Liver (tissue), 9 donors: ENCODE data around the gene ASS1. TPM values are rescaled to one million over a fixed set of nuclear protein-coding genes. Genes with fewer than 3 reads are reported as not detected.

Source experiments
- DNase-seq: peaks from one replicate; pipeline ENCODE4 v3.0.0-alpha.2; 2017; ENCODE audit warnings: low spot score
- H3K27ac ChIP-seq, 2 donors: one replicate each; pipeline ENCODE4 v1.7.0; 2013; ENCODE audit warnings: inconsistent platforms in 2 of 2, low read length in 2 of 2, control low read depth in 1 of 2, low read depth in 1 of 2, mild to moderate bottlenecking in 1 of 2
- H3K27me3 ChIP-seq, 4 donors: one replicate each; pipeline versions ENCODE4 v1.6.1 to v1.7.0; 2013; ENCODE audit warnings: low read length in 3 of 4, inconsistent platforms in 1 of 4, mild to moderate bottlenecking in 1 of 4, moderate library complexity in 1 of 4; ENCODE audit not compliant: control insufficient read depth in 4 of 4, insufficient read depth in 4 of 4
- H3K36me3 ChIP-seq, 4 donors: one replicate each; pipeline versions ENCODE4 v1.6.1 to v1.7.0; 2013; ENCODE audit warnings: low read length in 3 of 4, mild to moderate bottlenecking in 3 of 4, low read depth in 1 of 4, moderate library complexity in 1 of 4; ENCODE audit not compliant: control insufficient read depth in 4 of 4, insufficient read depth in 3 of 4
- H3K4me1 ChIP-seq, 4 donors: one replicate each; pipeline versions ENCODE4 v1.6.1 to v1.7.0; 2013; ENCODE audit warnings: low read length in 3 of 4, mild to moderate bottlenecking in 3 of 4, moderate library complexity in 1 of 4; ENCODE audit not compliant: control insufficient read depth in 4 of 4, insufficient read depth in 4 of 4
- H3K4me3 ChIP-seq, 3 donors: one replicate each; pipeline versions ENCODE4 v1.6.1 to v1.7.0; 2013; ENCODE audit warnings: low read length in 3 of 3, control low read depth in 1 of 3, low read depth in 1 of 3, mild to moderate bottlenecking in 1 of 3
- H3K9ac ChIP-seq, 2 donors: one replicate each; pipeline ENCODE4 v1.7.0; 2013; ENCODE audit warnings: low read length in 2 of 2, mild to moderate bottlenecking in 2 of 2, moderate library complexity in 2 of 2, control low read depth in 1 of 2, low read depth in 1 of 2
- H3K9me3 ChIP-seq, 4 donors: one replicate each; pipeline versions ENCODE4 v1.6.1 to v1.7.0; 2013; ENCODE audit warnings: low read length in 3 of 4; ENCODE audit not compliant: control insufficient read depth in 4 of 4
- ATF3 ChIP-seq: IDR thresholded peaks from 2 replicates; pipeline ENCODE4 v1.6.1; 2016; ENCODE audit warnings: antibody characterized with exemption
- EGR1 ChIP-seq, 2 donors: IDR thresholded peaks; 2 replicates each; pipeline ENCODE4 v1.6.1; 2016 to 2018; ENCODE audit warnings: antibody characterized with exemption in 2 of 2, low read depth in 2 of 2
- GABPA ChIP-seq, 2 donors: IDR thresholded peaks in 1 of 2; conservative IDR thresholded peaks in 1 of 2; 2 replicates each; pipeline ENCODE4 v1.6.1; 2016; ENCODE audit warnings: antibody characterized with exemption in 2 of 2, mild to moderate bottlenecking in 1 of 2, moderate library complexity in 1 of 2
- HNF4A ChIP-seq, 2 donors: conservative IDR thresholded peaks; 2 replicates each; pipeline ENCODE4 v1.6.1; 2016; ENCODE audit warnings: antibody characterized with exemption in 2 of 2, mild to moderate bottlenecking in 2 of 2
- HNF4G ChIP-seq: IDR thresholded peaks from 2 replicates; pipeline ENCODE4 v1.6.1; 2016; ENCODE audit warnings: antibody characterized with exemption
- JUND ChIP-seq, 2 donors: IDR thresholded peaks; 2 replicates each; pipeline ENCODE4 v1.6.1; 2016; ENCODE audit warnings: antibody characterized with exemption in 2 of 2
- MAX ChIP-seq: IDR thresholded peaks from 2 replicates; pipeline ENCODE4 v1.6.1; 2016; ENCODE audit warnings: antibody characterized with exemption
- NR2F2 ChIP-seq: IDR thresholded peaks from 2 replicates; pipeline ENCODE4 v1.6.1; 2016; ENCODE audit warnings: antibody characterized with exemption
- RXRA ChIP-seq, 2 donors: IDR thresholded peaks; 2 replicates each; pipeline ENCODE4 v1.6.1; 2017 to 2018; ENCODE audit warnings: antibody characterized with exemption in 2 of 2, mild to moderate bottlenecking in 1 of 2
- SP1 ChIP-seq: IDR thresholded peaks from 2 replicates; pipeline ENCODE4 v1.6.1; 2018; ENCODE audit warnings: antibody characterized with exemption, mild to moderate bottlenecking
- TAF1 ChIP-seq: conservative IDR thresholded peaks from 2 replicates; pipeline ENCODE4 v1.6.1; 2016; ENCODE audit warnings: antibody characterized with exemption, mild to moderate bottlenecking
- YY1 ChIP-seq: IDR thresholded peaks from 2 replicates; pipeline ENCODE4 v1.6.1; 2016; ENCODE audit warnings: antibody characterized with exemption, mild to moderate bottlenecking
- WGBS: extraction: QIAGEN DNeasy Blood & Tissue Kit; methylation state at CpG from one replicate; pipeline ENCODE4 v1.1.7; 2013; 5-methylcytosine and 5-hydroxymethylcytosine counted together
- polyA plus RNA-seq, 2 donors: library from polyadenylated mRNA; stranded (reverse) in 1 of 2; unstranded in 1 of 2; fragments of 200-250 nt in 1 of 2; fragments of >200 nt in 1 of 2; fragmentation: Nextera tagmentation in 1 of 2; extraction: Ambion mirVana in 1 of 2; gene quantifications; one replicate each; pipeline versions ENCODE4 v1.2.1 to v1.2.3, GENCODE V29; 2013 to 2015
- total RNA-seq, 2 donors: library from RNA; depleted of rRNA; stranded (reverse); fragments of >200 nt; gene quantifications; one replicate each; pipeline ENCODE4 v1.2.3, GENCODE V29; 2014
- TF ChIP-seq, protein P1 (sequence below): IDR thresholded peaks from 2 replicates; pipeline ENCODE4 v1.6.1; 2016; ENCODE audit warnings: antibody characterized with exemption
- TF ChIP-seq, protein P2 (sequence below): fragments of 150-350 bp; IDR thresholded peaks from 2 replicates; pipeline ENCODE4 v1.5.1; 2017; ENCODE audit warnings: improper control_type of control experiment, low read depth, low read length; ENCODE audit not compliant: missing input control
- donor health status: healthy.
- donor health status: healthy.
- donor health status: healthy.
- donor health status: healthy.
- donor health status: healthy.

Gene ASS1
- total and polyA plus RNA-seq, 4 donors, result 396 to 711 (median 533) TPM

GRCh38 chr9:130427326-130427725 lies 17.4 kb upstream of the ASS1 start:
- 91% methylated on average over 12 of the region's 12 CpGs for WGBS
- Histone ChIP-seq H3K9ac (no peak overlapping the region), H3K27ac (no peak overlapping the region), H3K36me3 (no peaks in the 10 kb centered on the region), H3K4me1 (peaks cover under 1 to 9% (median 5%) of the 10 kb centered on the region in 4 donors), H3K27me3 (no peaks in the 10 kb centered on the region), H3K9me3 (no peaks in the 10 kb centered on the region), H3K4me3 (no peak overlapping the region)
- TF ChIP-seq GABPA (IDR thresholded peaks at IDR 0.05 in 1 of 2, conservative IDR thresholded peaks at IDR 0.05 in 1 of 2) (no peak), JUND (IDR thresholded peaks at IDR 0.05) (no peak), HNF4G (no peak), YY1 (no peak), HNF4A (conservative IDR thresholded peaks at IDR 0.05) (no peak), ATF3 (no peak), SP1 (no peak), RXRA (IDR thresholded peaks at IDR 0.05) (no peak), TAF1 (no peak), MAX (no peak)
- TF ChIP-seq, protein P1, sequence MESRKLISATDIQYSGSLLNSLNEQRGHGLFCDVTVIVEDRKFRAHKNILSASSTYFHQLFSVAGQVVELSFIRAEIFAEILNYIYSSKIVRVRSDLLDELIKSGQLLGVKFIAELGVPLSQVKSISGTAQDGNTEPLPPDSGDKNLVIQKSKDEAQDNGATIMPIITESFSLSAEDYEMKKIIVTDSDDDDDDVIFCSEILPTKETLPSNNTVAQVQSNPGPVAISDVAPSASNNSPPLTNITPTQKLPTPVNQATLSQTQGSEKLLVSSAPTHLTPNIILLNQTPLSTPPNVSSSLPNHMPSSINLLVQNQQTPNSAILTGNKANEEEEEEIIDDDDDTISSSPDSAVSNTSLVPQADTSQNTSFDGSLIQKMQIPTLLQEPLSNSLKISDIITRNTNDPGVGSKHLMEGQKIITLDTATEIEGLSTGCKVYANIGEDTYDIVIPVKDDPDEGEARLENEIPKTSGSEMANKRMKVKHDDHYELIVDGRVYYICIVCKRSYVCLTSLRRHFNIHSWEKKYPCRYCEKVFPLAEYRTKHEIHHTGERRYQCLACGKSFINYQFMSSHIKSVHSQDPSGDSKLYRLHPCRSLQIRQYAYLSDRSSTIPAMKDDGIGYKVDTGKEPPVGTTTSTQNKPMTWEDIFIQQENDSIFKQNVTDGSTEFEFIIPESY, result no peak
- TF ChIP-seq, protein P2, sequence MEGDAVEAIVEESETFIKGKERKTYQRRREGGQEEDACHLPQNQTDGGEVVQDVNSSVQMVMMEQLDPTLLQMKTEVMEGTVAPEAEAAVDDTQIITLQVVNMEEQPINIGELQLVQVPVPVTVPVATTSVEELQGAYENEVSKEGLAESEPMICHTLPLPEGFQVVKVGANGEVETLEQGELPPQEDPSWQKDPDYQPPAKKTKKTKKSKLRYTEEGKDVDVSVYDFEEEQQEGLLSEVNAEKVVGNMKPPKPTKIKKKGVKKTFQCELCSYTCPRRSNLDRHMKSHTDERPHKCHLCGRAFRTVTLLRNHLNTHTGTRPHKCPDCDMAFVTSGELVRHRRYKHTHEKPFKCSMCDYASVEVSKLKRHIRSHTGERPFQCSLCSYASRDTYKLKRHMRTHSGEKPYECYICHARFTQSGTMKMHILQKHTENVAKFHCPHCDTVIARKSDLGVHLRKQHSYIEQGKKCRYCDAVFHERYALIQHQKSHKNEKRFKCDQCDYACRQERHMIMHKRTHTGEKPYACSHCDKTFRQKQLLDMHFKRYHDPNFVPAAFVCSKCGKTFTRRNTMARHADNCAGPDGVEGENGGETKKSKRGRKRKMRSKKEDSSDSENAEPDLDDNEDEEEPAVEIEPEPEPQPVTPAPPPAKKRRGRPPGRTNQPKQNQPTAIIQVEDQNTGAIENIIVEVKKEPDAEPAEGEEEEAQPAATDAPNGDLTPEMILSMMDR, result no peak
- DNase-seq, result no peak

DNA sequence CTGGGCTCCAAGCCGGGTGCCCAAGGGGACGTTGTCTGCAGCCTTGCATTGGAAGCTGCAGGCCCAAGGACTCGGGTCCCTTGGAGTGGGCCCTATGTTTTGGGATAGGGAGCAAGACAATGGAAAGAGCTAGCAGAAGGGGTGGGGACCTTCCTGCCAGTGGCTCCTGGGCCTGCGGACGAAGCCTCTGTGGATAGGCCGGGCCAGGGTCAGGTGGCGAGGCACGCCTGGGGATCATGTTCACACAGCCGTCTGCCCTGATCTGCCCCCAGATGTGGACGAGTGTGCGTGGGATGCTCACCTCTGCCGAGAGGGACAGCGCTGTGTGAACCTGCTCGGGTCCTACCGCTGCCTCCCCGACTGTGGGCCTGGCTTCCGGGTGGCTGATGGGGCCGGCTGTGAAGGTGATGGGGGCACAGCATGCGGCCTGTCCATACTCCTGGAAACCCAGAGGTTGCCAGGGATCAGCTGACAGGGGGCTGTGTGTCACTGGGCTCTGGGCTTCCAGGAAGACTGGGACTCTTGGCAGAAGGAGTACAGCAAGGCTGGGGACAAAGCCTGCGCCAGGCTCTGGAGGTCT lies 16.6 kb upstream of the ASS1 start:
- peaks cover 5 to 18% (median 11%) of the 10 kb centered on the region in 4 donors for H3K4me1 ChIP-seq
- 93% methylated on average over 20 of the region's 20 CpGs for WGBS
- no peak for TF ChIP-seq NR2F2
- no peak for TF ChIP-seq EGR1 (IDR thresholded peaks at IDR 0.05; ENCODE audit: low read depth in 2 of 2)
- TF ChIP-seq TAF1, result no peak
- no peak for TF ChIP-seq RXRA (IDR thresholded peaks at IDR 0.05)
- TF ChIP-seq, protein P1, result no peak
- no peak for TF ChIP-seq ATF3
- no peak overlapping the region for H3K27ac ChIP-seq
- H3K9me3 ChIP-seq, result no peaks in the 10 kb centered on the region
- H3K36me3 ChIP-seq, result no peaks in the 10 kb centered on the region
- no peak overlapping the region for H3K4me3 ChIP-seq
- no peak overlapping the region for H3K9ac ChIP-seq
- no peak for DNase-seq
- H3K27me3 ChIP-seq, result no peaks in the 10 kb centered on the region
